OCI-LY1 (cell line): ENCODE measurements around the gene TLE4.

Experiments used
- CTCF ChIP-seq: fragments of 200-600 bp; sonication (generic), shearing (Covaris generic); IDR thresholded peaks from 2 replicates; pipeline ENCODE4 v1.5.1; 2017; ENCODE audit warnings: mild to moderate bottlenecking, antibody characterized with exemption, low read length, moderate library complexity, mixed read lengths
- EZH2 ChIP-seq: fragments of 200-600 bp; sonication (generic), shearing (Covaris generic); IDR thresholded peaks from 2 replicates; pipeline ENCODE4 v1.8.0; 2017; ENCODE audit warnings: borderline replicate concordance, mixed run types, mild to moderate bottlenecking, antibody characterized with exemption, low read length, moderate library complexity, mixed read lengths

- TF ChIP-seq CTCF (no peak), EZH2 (no peak)
Measured at GRCh38 chr9:79598562-79599345, 27.0 kb downstream of the TLE4 start.
